ENCODE data around the gene RHOC. TPM values are rescaled to one million over a fixed set of nuclear protein-coding genes. Genes with fewer than 3 reads are reported as not detected.

RHOC gene
- total RNA-seq, 1 donor from 2014 or later = 300 TPM

- Mint-ChIP-seq H3K4me1 (ENCODE audit: unreplicated experiment) (no peaks in the 10 kb centered on the region), H3K27ac (ENCODE audit: unreplicated experiment) (no peak overlapping the region)
These were observed 55.7 kb downstream of the RHOC start for GRCh38 chr1:112651205-112651604.

More at GRCh38 chr1:112651205-112651604, 55.7 kb downstream of the RHOC start:
- no peak for TF ChIP-seq CTCF (IDR thresholded peaks at IDR 0.05; ENCODE audit: unreplicated experiment)
- Mint-ChIP-seq H3K4me3 (ENCODE audit: unreplicated experiment) (no peak overlapping the region), H3K36me3 (ENCODE audit: low read depth, unreplicated experiment) (peaks cover 24% of the 10 kb centered on the region), H3K9me3 (ENCODE audit: unreplicated experiment) (no peaks in the 10 kb centered on the region), H3K27me3 (ENCODE audit: unreplicated experiment) (no peaks in the 10 kb centered on the region)
- DNase-seq (ENCODE audit: low spot score) = no peak

Other genes starting within 250 kb of the RHOC start
- gene WNT2B, start 198.2 kb downstream of the RHOC start, total RNA-seq (ENCODE audit: unreplicated experiment) = 1.3 TPM
- gene ST7L, start 88.0 kb downstream of the RHOC start, total RNA-seq (ENCODE audit: unreplicated experiment) = 14.3 TPM
- 137 TPM for gene CAPZA1, start 87.3 kb downstream of the RHOC start, total RNA-seq (ENCODE audit: unreplicated experiment)
- 43.5 TPM for gene MOV10, start 32.5 kb downstream of the RHOC start, total RNA-seq (ENCODE audit: unreplicated experiment)
- gene PPM1J, start 8.2 kb upstream of the RHOC start, total RNA-seq (ENCODE audit: unreplicated experiment) = 1.6 TPM
- gene SLC16A1, start 249.1 kb upstream of the RHOC start, total RNA-seq (ENCODE audit: unreplicated experiment) = 88.7 TPM

Data from endothelial cell (in vitro differentiated cells).